ENCODE results near the gene ACACA.
"Not testable (repeated sequence)": the region's sequence is repeated elsewhere in the genome, so short reads cannot be mapped to it uniquely, and the experiment has no call there.

The ACACA gene

DNA sequence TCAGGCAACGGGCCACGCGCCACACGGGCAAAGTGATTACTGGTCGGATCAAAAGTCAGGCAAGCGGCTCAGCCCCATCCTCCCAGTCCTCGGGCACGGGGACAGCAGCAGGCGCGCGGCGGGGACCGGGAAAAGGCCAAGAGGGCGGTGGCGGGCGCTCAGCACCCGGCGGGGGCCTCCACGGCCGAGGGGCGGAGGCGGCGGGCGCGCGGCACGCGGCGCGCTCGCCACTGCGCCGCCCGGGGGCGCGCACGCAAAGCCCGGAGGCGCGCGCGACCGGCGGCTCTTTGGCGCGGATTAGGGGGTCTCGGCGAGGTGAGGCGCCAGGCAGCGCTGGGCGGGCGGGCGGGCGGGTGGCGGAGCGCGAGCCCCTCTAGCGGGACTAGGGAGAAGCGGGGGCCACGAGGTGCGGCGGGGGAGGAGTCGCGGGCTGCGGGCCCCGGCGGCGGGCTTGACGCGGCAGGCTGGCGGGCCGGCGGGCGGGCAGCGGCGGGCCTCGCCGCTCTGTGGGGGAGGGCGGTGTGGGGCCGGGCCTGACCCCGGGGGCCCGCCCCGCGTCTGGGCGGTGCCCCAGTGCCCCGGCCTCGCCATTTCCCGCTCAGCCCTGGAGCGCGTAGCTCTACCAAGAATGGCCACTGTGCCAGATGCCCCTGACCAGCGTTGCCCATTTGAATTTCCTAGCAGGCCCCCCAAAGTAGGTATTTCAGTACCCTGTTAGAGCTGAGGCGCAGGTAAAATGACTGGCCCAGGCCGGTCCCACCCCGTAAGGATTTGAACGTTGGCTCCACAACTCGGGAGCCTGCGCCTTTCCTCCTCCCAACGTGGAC lies at the start of gene ACACA, which contains the start of gene TADA2A:
TSS of gene ACACA (minus strand) at position 202 of the 827 bp plus-strand sequence. CDS start 537 bp downstream, outside the sequence.
TSS of gene TADA2A (plus strand) at position 252 of the 827 bp plus-strand sequence. CDS start 4,480 bp downstream, outside the sequence.
- Histone ChIP-seq H3K27ac (ENCODE audit: low read depth, low read length) (peak within 1 kb of the TSS; percentile 96), H3K4me3 (ENCODE audit: low read depth, low read length) (peak within 1 kb of the TSS; percentile 83), H3K4me1 (ENCODE audit: control insufficient read depth, insufficient read depth, low read length) (peaks cover 5% of the 10 kb centered on the region; the same call in 1 of the 2 replicates), H3K9ac (ENCODE audit: low read depth, low read length) (peak within 1 kb of the TSS; percentile 94), H3K27me3 (ENCODE audit: control insufficient read depth, insufficient read depth, low read length) (no peaks in the 10 kb centered on the region), H3K36me3 (ENCODE audit: control insufficient read depth, insufficient read depth, low read length) (peaks cover 16% of the 10 kb centered on the region), H3K9me3 (ENCODE audit: control insufficient read depth, insufficient read depth, low read length) (no peaks in the 10 kb centered on the region)

GRCh38 chr17:37450112-37450511 lies 43.5 kb upstream of the ACACA start:
- Histone ChIP-seq H3K36me3 (ENCODE audit: control insufficient read depth, insufficient read depth, low read length) (peaks cover 27% of the 10 kb centered on the region), H3K9me3 (ENCODE audit: control insufficient read depth, insufficient read depth, low read length) (no peaks in the 10 kb centered on the region), H3K9ac (ENCODE audit: low read depth, low read length) (no peak overlapping the region), H3K4me3 (ENCODE audit: low read depth, low read length) (no peak overlapping the region), H3K4me1 (ENCODE audit: control insufficient read depth, insufficient read depth, low read length) (peaks cover 13% of the 10 kb centered on the region; the same call in 1 of the 2 replicates), H3K27ac (ENCODE audit: low read depth, low read length) (no peak overlapping the region), H3K27me3 (ENCODE audit: control insufficient read depth, insufficient read depth, low read length) (no peaks in the 10 kb centered on the region)

DNA sequence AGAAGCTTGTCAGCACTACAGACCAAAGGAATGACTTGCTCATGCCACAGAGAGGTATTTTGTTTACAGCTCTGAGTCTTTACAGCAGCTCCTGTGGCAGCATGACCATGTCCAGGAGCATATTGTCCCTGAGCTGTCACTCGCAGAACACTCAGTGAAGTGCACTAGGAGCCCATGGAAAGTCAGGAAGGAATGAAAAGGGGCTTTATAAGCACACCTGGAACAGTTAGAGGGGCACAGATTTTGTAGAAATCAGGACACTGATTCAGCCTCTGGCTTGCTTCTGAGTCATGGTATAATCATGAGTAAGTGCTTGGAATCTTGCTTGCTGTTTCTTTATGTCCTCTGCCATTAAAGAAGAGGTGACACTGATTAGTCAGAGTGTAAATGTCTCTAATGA lies 41.0 kb upstream of the ACACA start:
- no peaks in the 10 kb centered on the region for H3K9me3 ChIP-seq (ENCODE audit: control insufficient read depth, insufficient read depth, low read length)
- no peaks in the 10 kb centered on the region for H3K27me3 ChIP-seq (ENCODE audit: control insufficient read depth, insufficient read depth, low read length)
- no peak overlapping the region for H3K27ac ChIP-seq (ENCODE audit: low read depth, low read length)
- H3K4me3 ChIP-seq (ENCODE audit: low read depth, low read length), result no peak overlapping the region
- H3K9ac ChIP-seq (ENCODE audit: low read depth, low read length), result no peak overlapping the region
- H3K4me1 ChIP-seq (ENCODE audit: control insufficient read depth, insufficient read depth, low read length), result 0 out of 2 replicates have a peak, but pooled peaks cover 8% of the 10 kb centered on the region
- H3K36me3 ChIP-seq (ENCODE audit: control insufficient read depth, insufficient read depth, low read length), result peaks cover 46% of the 10 kb centered on the region

GRCh38 chr17:37446027-37446426 lies 39.4 kb upstream of the ACACA start:
- peak overlapping the region; percentile 58 for H3K27ac ChIP-seq (ENCODE audit: low read depth, low read length)
- no peak overlapping the region for H3K4me3 ChIP-seq (ENCODE audit: low read depth, low read length)
- H3K9me3 ChIP-seq (ENCODE audit: control insufficient read depth, insufficient read depth, low read length), result no peaks in the 10 kb centered on the region
- H3K4me1 ChIP-seq (ENCODE audit: control insufficient read depth, insufficient read depth, low read length), result 0 out of 2 replicates have a peak, but pooled peaks cover 8% of the 10 kb centered on the region
- no peaks in the 10 kb centered on the region for H3K27me3 ChIP-seq (ENCODE audit: control insufficient read depth, insufficient read depth, low read length)
- peaks cover 57% of the 10 kb centered on the region for H3K36me3 ChIP-seq (ENCODE audit: control insufficient read depth, insufficient read depth, low read length)
- H3K9ac ChIP-seq (ENCODE audit: low read depth, low read length), result no peak overlapping the region

- peaks cover 75% of the 10 kb centered on the region for H3K36me3 ChIP-seq (ENCODE audit: control insufficient read depth, insufficient read depth, low read length)
- H3K27me3 ChIP-seq (ENCODE audit: control insufficient read depth, insufficient read depth, low read length); H3K9ac ChIP-seq (ENCODE audit: low read depth, low read length); H3K27ac ChIP-seq (ENCODE audit: low read depth, low read length); H3K9me3 ChIP-seq (ENCODE audit: control insufficient read depth, insufficient read depth, low read length); H3K4me3 ChIP-seq (ENCODE audit: low read depth, low read length); H3K4me1 ChIP-seq (ENCODE audit: control insufficient read depth, insufficient read depth, low read length): not testable (repeated sequence)
These were observed 34.9 kb upstream of the ACACA start for GRCh38 chr17:37441369-37442014.

DNA sequence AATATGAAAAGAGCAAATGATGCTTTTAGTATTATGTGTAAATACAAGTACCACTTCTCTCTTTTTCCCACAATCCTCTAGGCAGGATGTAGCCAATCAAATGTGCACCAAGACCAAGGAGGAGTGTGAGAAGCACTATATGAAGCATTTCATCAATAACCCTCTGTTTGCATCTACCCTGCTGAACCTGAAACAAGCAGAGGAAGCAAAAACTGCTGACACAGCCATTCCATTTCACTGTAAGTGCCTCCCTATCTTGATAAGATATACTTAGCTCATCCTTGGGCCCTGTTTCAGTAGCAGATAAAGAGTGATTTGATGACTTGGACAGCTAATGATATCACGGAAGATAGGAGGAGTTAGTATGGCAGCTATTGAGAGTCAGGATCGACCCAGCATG lies 33.8 kb upstream of the ACACA start:
- Histone ChIP-seq H3K27ac (ENCODE audit: low read depth, low read length) (no peak overlapping the region), H3K9me3 (ENCODE audit: control insufficient read depth, insufficient read depth, low read length) (no peaks in the 10 kb centered on the region), H3K4me3 (ENCODE audit: low read depth, low read length) (no peak overlapping the region), H3K27me3 (ENCODE audit: control insufficient read depth, insufficient read depth, low read length) (no peaks in the 10 kb centered on the region), H3K9ac (ENCODE audit: low read depth, low read length) (no peak overlapping the region), H3K4me1 (ENCODE audit: control insufficient read depth, insufficient read depth, low read length) (no peaks in the 10 kb centered on the region), H3K36me3 (ENCODE audit: control insufficient read depth, insufficient read depth, low read length) (peaks cover 67% of the 10 kb centered on the region)

- Histone ChIP-seq H3K27ac (ENCODE audit: low read depth, low read length) (no peak overlapping the region), H3K27me3 (ENCODE audit: control insufficient read depth, insufficient read depth, low read length) (no peaks in the 10 kb centered on the region), H3K9me3 (ENCODE audit: control insufficient read depth, insufficient read depth, low read length) (no peaks in the 10 kb centered on the region), H3K9ac (ENCODE audit: low read depth, low read length) (no peak overlapping the region), H3K4me3 (ENCODE audit: low read depth, low read length) (no peak overlapping the region), H3K4me1 (ENCODE audit: control insufficient read depth, insufficient read depth, low read length) (no peaks in the 10 kb centered on the region), H3K36me3 (ENCODE audit: control insufficient read depth, insufficient read depth, low read length) (peaks cover 51% of the 10 kb centered on the region)
These were observed 31.5 kb upstream of the ACACA start for GRCh38 chr17:37438141-37438540.

DNA sequence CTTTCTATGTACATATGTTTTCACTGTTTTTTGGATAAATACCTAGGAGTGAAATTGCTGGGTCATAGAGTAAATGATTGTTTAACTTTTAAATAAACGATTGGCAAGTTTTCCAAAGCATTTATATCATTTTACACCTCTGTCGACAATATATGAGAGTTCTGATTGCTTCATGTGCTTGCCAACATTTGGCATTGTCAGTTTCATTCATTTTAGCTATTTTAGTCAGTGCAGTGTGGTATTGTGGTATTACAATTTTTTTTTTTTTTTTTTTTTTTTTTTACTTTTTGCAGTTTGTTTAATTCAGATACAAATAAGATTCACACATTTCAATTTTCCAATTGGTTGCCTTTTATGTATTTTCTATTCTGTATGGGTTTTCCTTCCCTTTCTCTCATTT lies 26.0 kb upstream of the ACACA start:
- peaks cover 33% of the 10 kb centered on the region for H3K36me3 ChIP-seq (ENCODE audit: control insufficient read depth, insufficient read depth, low read length)
- H3K27ac ChIP-seq (ENCODE audit: low read depth, low read length), result no peak overlapping the region
- no peaks in the 10 kb centered on the region for H3K4me1 ChIP-seq (ENCODE audit: control insufficient read depth, insufficient read depth, low read length)
- H3K9me3 ChIP-seq (ENCODE audit: control insufficient read depth, insufficient read depth, low read length), result no peaks in the 10 kb centered on the region
- H3K27me3 ChIP-seq (ENCODE audit: control insufficient read depth, insufficient read depth, low read length), result no peaks in the 10 kb centered on the region
- H3K9ac ChIP-seq (ENCODE audit: low read depth, low read length), result no peak overlapping the region
- H3K4me3 ChIP-seq (ENCODE audit: low read depth, low read length), result no peak overlapping the region

GRCh38 chr17:37430051-37430627 lies 23.5 kb upstream of the ACACA start:
- H3K27me3 ChIP-seq (ENCODE audit: control insufficient read depth, insufficient read depth, low read length), result no peaks in the 10 kb centered on the region
- H3K4me3 ChIP-seq (ENCODE audit: low read depth, low read length), result no peak overlapping the region
- H3K27ac ChIP-seq (ENCODE audit: low read depth, low read length), result no peak overlapping the region
- H3K9me3 ChIP-seq (ENCODE audit: control insufficient read depth, insufficient read depth, low read length), result no peaks in the 10 kb centered on the region
- H3K9ac ChIP-seq (ENCODE audit: low read depth, low read length), result no peak overlapping the region
- no peaks in the 10 kb centered on the region for H3K4me1 ChIP-seq (ENCODE audit: control insufficient read depth, insufficient read depth, low read length)
- peaks cover 57% of the 10 kb centered on the region for H3K36me3 ChIP-seq (ENCODE audit: control insufficient read depth, insufficient read depth, low read length)

- Histone ChIP-seq H3K9ac (ENCODE audit: low read depth, low read length) (no peak overlapping the region), H3K27me3 (ENCODE audit: control insufficient read depth, insufficient read depth, low read length) (no peaks in the 10 kb centered on the region), H3K9me3 (ENCODE audit: control insufficient read depth, insufficient read depth, low read length) (no peaks in the 10 kb centered on the region), H3K4me3 (ENCODE audit: low read depth, low read length) (no peak overlapping the region), H3K27ac (ENCODE audit: low read depth, low read length) (no peak overlapping the region), H3K4me1 (ENCODE audit: control insufficient read depth, insufficient read depth, low read length) (no peaks in the 10 kb centered on the region), H3K36me3 (ENCODE audit: control insufficient read depth, insufficient read depth, low read length) (peaks cover 63% of the 10 kb centered on the region)
These were observed 22.8 kb upstream of the ACACA start for GRCh38 chr17:37429453-37429852.

- no peaks in the 10 kb centered on the region for H3K4me1 ChIP-seq (ENCODE audit: control insufficient read depth, insufficient read depth, low read length)
- H3K4me3 ChIP-seq (ENCODE audit: low read depth, low read length), result no peak overlapping the region
- H3K27ac ChIP-seq (ENCODE audit: low read depth, low read length), result no peak overlapping the region
- H3K9me3 ChIP-seq (ENCODE audit: control insufficient read depth, insufficient read depth, low read length), result no peaks in the 10 kb centered on the region
- H3K9ac ChIP-seq (ENCODE audit: low read depth, low read length), result no peak overlapping the region
- H3K36me3 ChIP-seq (ENCODE audit: control insufficient read depth, insufficient read depth, low read length), result peaks cover 67% of the 10 kb centered on the region
- H3K27me3 ChIP-seq (ENCODE audit: control insufficient read depth, insufficient read depth, low read length), result no peaks in the 10 kb centered on the region
These were observed 22.4 kb upstream of the ACACA start for GRCh38 chr17:37429039-37429438.

All from HUES48 (cell line).